HepG2 (cell line): Measurements from ENCODE around the gene COPS3. TPM values are rescaled to one million over a fixed set of nuclear protein-coding genes. Genes with fewer than 3 reads are reported as not detected.

Experiments
- ATF5 ChIP-seq: sonication (generic); formaldehyde crosslinking; IDR thresholded peaks from 2 replicates; pipeline ENCODE4 v1.4.0; 2020; ENCODE audit warnings: mild to moderate bottlenecking, low read depth, missing genetic modification reagents
- CSRNP2 ChIP-seq: sonication (generic); formaldehyde crosslinking; conservative IDR thresholded peaks from 2 replicates; pipeline ENCODE4 v1.8.0; 2022; ENCODE audit warnings: low read depth, missing genetic modification reagents
- ELK4 ChIP-seq: sonication (generic); formaldehyde crosslinking; IDR thresholded peaks from 2 replicates; pipeline ENCODE4 v1.9.0; 2021; ENCODE audit warnings: missing genetic modification reagents, borderline replicate concordance
- ETV6 ChIP-seq: sonication (generic); formaldehyde crosslinking; conservative IDR thresholded peaks from 2 replicates; pipeline ENCODE4 v1.4.0; 2020; ENCODE audit warnings: missing genetic modification reagents
- FOXC1 ChIP-seq: sonication (generic); formaldehyde crosslinking; IDR thresholded peaks from 2 replicates; pipeline ENCODE4 v1.8.0; 2022; ENCODE audit warnings: mild to moderate bottlenecking, missing genetic modification reagents, borderline replicate concordance
- NFKB2 ChIP-seq: sonication (generic); formaldehyde crosslinking; IDR thresholded peaks from 2 replicates; pipeline ENCODE4 v1.4.0; 2020; ENCODE audit warnings: missing genetic modification reagents, borderline replicate concordance
- RERE ChIP-seq: IDR thresholded peaks from 2 replicates; pipeline ENCODE4 v1.6.1; 2016; ENCODE audit warnings: low read depth, missing genetic modification reagents, missing compliant biosample characterization
- ZBTB37 ChIP-seq: sonication (generic); formaldehyde crosslinking; IDR thresholded peaks from 2 replicates; pipeline ENCODE4 v1.4.0; 2020; ENCODE audit warnings: mild to moderate bottlenecking, missing genetic modification reagents
- ZHX1 ChIP-seq: sonication (generic); formaldehyde crosslinking; IDR thresholded peaks from 2 replicates; pipeline ENCODE4 v1.8.1; 2022; ENCODE audit warnings: low read depth, mild to moderate bottlenecking, missing genetic modification reagents
- ZNF205 ChIP-seq: IDR thresholded peaks from 2 replicates; pipeline ENCODE4 v1.6.1; 2018; ENCODE audit warnings: missing biosample characterization, missing genetic modification reagents
- ZNF660 ChIP-seq: sonication (generic); formaldehyde crosslinking; IDR thresholded peaks from 2 replicates; pipeline ENCODE4 v1.5.1; 2020; ENCODE audit warnings: mild to moderate bottlenecking, low read depth, missing genetic modification reagents, borderline replicate concordance
- polyA plus RNA-seq, 8 experiments: library from polyadenylated mRNA; depleted of rRNA in 3 of 8; stranded (reverse) in 7 of 8; unstranded in 1 of 8; fragments of >200 nt; fragmentation: Illumina TruSeq in 4 of 8; extraction: Trizol in 4 of 8; gene quantifications; 2 replicates each; pipeline versions ENCODE4 v1.2.1 to v1.2.3, GENCODE V29; 2011 to 2016; ENCODE audit warnings: low read depth in 4 of 8, missing spikeins in 1 of 8, mixed read lengths in 1 of 8; ENCODE audit not compliant: insufficient read depth in 1 of 8
- total RNA-seq, 5 experiments: library from RNA; depleted of rRNA; stranded (reverse); fragments of >200 nt; fragmentation: Illumina TruSeq; extraction: Trizol; gene quantifications; 2 replicates each; pipeline ENCODE4 v1.2.3, GENCODE V29; 2016; ENCODE audit warnings: low read depth in 1 of 5

The COPS3 gene
- total and polyA plus RNA-seq, 2 of the 13 experiments (the other 11 are each of a cell fraction or from before 2014, with no cell fraction given): 46.3 to 103 TPM

- no peak for TF ChIP-seq RERE (CRISPR knock-in tag)
- no peak for TF ChIP-seq ELK4
- peak; percentile 72; the same call in 1 of the 2 replicates for TF ChIP-seq ETV6
- TF ChIP-seq NFKB2: peak; percentile 46; the same call in 1 of the 2 replicates
- TF ChIP-seq FOXC1 (CRISPR knock-in tag): peak; percentile 79; the same call in 1 of the 2 replicates
- no peak for TF ChIP-seq ZBTB37
- TF ChIP-seq ATF5 (CRISPR knock-in tag): no peak
- TF ChIP-seq CSRNP2: no peak
- TF ChIP-seq ZHX1 (CRISPR knock-in tag): no peak
- 0 out of 2 replicates have a peak, but pooled peaks have one; percentile 17 for TF ChIP-seq ZNF205
- TF ChIP-seq ZNF660 (CRISPR knock-in tag): no peak
Observed at GRCh38 chr17:17237026-17237799, 43.8 kb downstream of the COPS3 start, which contains the start of gene FLCN (continued).
